K562 (cell line): ENCODE measurements around the gene AP2M1. TPM values are rescaled to one million over a fixed set of nuclear protein-coding genes. Genes with fewer than 3 reads are reported as not detected.

Experiments used
- ATAC-seq: fragments of 200-7000 bp; cut with Tn5 transposase; 3 replicates; pipeline ENCODE4 v1.9.1; 2020; ENCODE audit warnings: moderate library complexity
- BruUV-seq: library from RNA; stranded (reverse); fragments of 400-500 nt; replicated peaks from 2 replicates; lab custom pipeline; 2021; lab: Mats Ljungman, UMichigan
- CTCF ChIA-PET: fragments of 300-600 bp; formaldehyde crosslinking; extraction: SDS; loops from one replicate; lab custom pipeline; 2021; ENCODE audit warnings: low intra/inter-chr PET ratio; lab: Yijun Ruan, JAX
- POLR2A ChIA-PET: fragments of 300-600, 350-650 bp; sonication (Branson Sonifier 250); formaldehyde crosslinking; extraction: SDS; loops from one replicate; lab custom pipeline; 2021; ENCODE audit warnings: antibody characterized with exemption, inconsistent platforms; lab: Yijun Ruan, JAX
- DNase-seq, 4 experiments: peaks; one replicate each; pipeline versions ENCODE4 v3.0.0 to v3.0.0-alpha.2; 2011 to 2018; ENCODE audit warnings: low spot score in 3 of 4, mixed read lengths in 3 of 4; ENCODE audit errors: extremely low read depth in 1 of 4
- FAIRE-seq: peaks from 2 replicates; lab custom pipeline; 2011; peaks lifted over from hg19 to GRCh38; lab: Jason Lieb, UNC
- H2AFZ ChIP-seq: 2 replicates; pipeline ENCODE4 v1.6.0; 2011; ENCODE audit warnings: low read depth, low read length, control low read depth, inconsistent platforms
- H3K27ac ChIP-seq: fragments of 200-600 bp; 3 replicates; pipeline ENCODE4 v1.8.0; 2011; ENCODE audit warnings: low read depth, mild to moderate bottlenecking, control low read depth, inconsistent platforms, low read length, moderate library complexity, mixed read lengths; ENCODE audit errors: extremely low read depth
- H3K27me3 ChIP-seq, 2 experiments: fragments of 300-600 bp in 1 of 2; 2 replicates in 1 of 2; 3 replicates in 1 of 2; pipeline versions ENCODE4 v1.6.0 to v1.8.0; 2011; ENCODE audit warnings: inconsistent platforms in 2 of 2, low read length in 2 of 2, mild to moderate bottlenecking in 1 of 2, mixed read lengths in 1 of 2, moderate library complexity in 1 of 2; ENCODE audit not compliant: control insufficient read depth in 2 of 2, insufficient read depth in 2 of 2
- H3K36me3 ChIP-seq: fragments of 300-600 bp; 3 replicates; pipeline ENCODE4 v1.8.0; 2011; ENCODE audit warnings: mild to moderate bottlenecking, low read length, inconsistent platforms; ENCODE audit not compliant: control insufficient read depth, insufficient read depth
- H3K4me1 ChIP-seq, 2 experiments: fragments of 200-600 bp in 1 of 2; replicated peaks in 1 of 2; 2 replicates in 1 of 2; 3 replicates in 1 of 2; pipeline versions ENCODE4 v1.5.1 to v1.8.0; 2011; ENCODE audit warnings: inconsistent platforms in 2 of 2, low read length in 2 of 2, mild to moderate bottlenecking in 1 of 2, mixed read lengths in 1 of 2, moderate library complexity in 1 of 2; ENCODE audit not compliant: control insufficient read depth in 2 of 2, insufficient read depth in 2 of 2
- H3K4me2 ChIP-seq: 2 replicates; pipeline ENCODE4 v1.6.1; 2011; ENCODE audit warnings: low read length, control low read depth, inconsistent platforms, mixed read lengths; ENCODE audit not compliant: insufficient read depth
- H3K4me3 ChIP-seq: fragments of 200-600 bp; sonication (generic), shearing (Covaris generic); 2 replicates; pipeline ENCODE4 v1.5.1; 2016; ENCODE audit warnings: control low read depth, inconsistent platforms
- H3K79me2 ChIP-seq: fragments of 200-600 bp; 3 replicates; pipeline ENCODE4 v1.8.0; 2011; ENCODE audit warnings: low read length, inconsistent platforms; ENCODE audit not compliant: control insufficient read depth, insufficient read depth
- H3K9ac ChIP-seq, 2 experiments: 2 replicates each; pipeline versions ENCODE4 v1.6.0 to v1.6.1; 2011; ENCODE audit warnings: low read depth in 2 of 2, low read length in 2 of 2, control low read depth in 1 of 2, inconsistent platforms in 1 of 2, mild to moderate bottlenecking in 1 of 2, mixed read lengths in 1 of 2; ENCODE audit not compliant: insufficient read depth in 1 of 2
- H3K9me1 ChIP-seq: one replicate; pipeline ENCODE4 v1.6.0; 2011; ENCODE audit warnings: inconsistent platforms, mild to moderate bottlenecking, low read length, moderate library complexity; ENCODE audit not compliant: control insufficient read depth, insufficient read depth
- H3K9me3 ChIP-seq: replicated peaks from 2 replicates; pipeline ENCODE4 v1.5.1; 2011; ENCODE audit warnings: low read depth, low read length, inconsistent platforms; ENCODE audit not compliant: control insufficient read depth, insufficient read depth
- H4K20me1 ChIP-seq: replicated peaks from 2 replicates; pipeline ENCODE4 v1.6.1; 2011; ENCODE audit warnings: low read length, inconsistent platforms, mixed read lengths; ENCODE audit not compliant: control insufficient read depth, insufficient read depth
- CREBBP ChIP-seq: IDR thresholded peaks from one replicate; pipeline ENCODE4 v1.6.1; 2012; ENCODE audit warnings: low read depth, mild to moderate bottlenecking, control low read depth, inconsistent platforms, low read length
- KLF13 ChIP-seq: fragments of 450-650 bp; IDR thresholded peaks from 2 replicates; pipeline ENCODE4 v1.6.1; 2016; ENCODE audit warnings: missing genetic modification characterization, low read depth, mild to moderate bottlenecking, missing compliant biosample characterization, moderate library complexity, borderline replicate concordance
- TEAD1 ChIP-seq, 2 experiments: fragments of 450-650 bp in 1 of 2; sonication (generic) in 1 of 2; formaldehyde crosslinking; IDR thresholded peaks; 2 replicates each; pipeline versions ENCODE4 v1.4.0 to v1.8.0; 2020 to 2022; ENCODE audit warnings: mild to moderate bottlenecking in 2 of 2, missing genetic modification reagents in 1 of 2
- TEAD2 ChIP-seq: fragments of 450-650 bp; IDR thresholded peaks from 2 replicates; pipeline ENCODE4 v1.6.1; 2016; ENCODE audit warnings: missing genetic modification characterization, control low read depth, missing compliant biosample characterization
- WGBS: fragments of 100-300 bp; shearing (Covaris generic); methylation state at CpG from one replicate; pipeline ENCODE4 v1.1.6; 2016; ENCODE audit warnings: low coverage, mixed read lengths; ENCODE audit not compliant: insufficient coverage; ENCODE audit errors: missing lambda C conversion rate; 5-methylcytosine and 5-hydroxymethylcytosine counted together
- in situ Hi-C: fragments of 300-500 bp; cut with MboI; formaldehyde crosslinking; loops from 4 replicates; pipeline ENCODE4 v1.15.0; 2018; ENCODE audit warnings: inconsistent platforms, mixed read lengths
- intact Hi-C: fragments of 100-400 bp; cut with micrococcal nuclease; formaldehyde crosslinking; loops from 2 replicates; pipeline ENCODE4 v1.14.2; 2022
- polyA plus RNA-seq, 8 experiments: library from polyadenylated mRNA; depleted of rRNA in 4 of 8; stranded (reverse) in 5 of 8; unstranded in 3 of 8; fragments of >200 nt; fragmentation: Nextera tagmentation in 2 of 8; fragmentation: Illumina TruSeq in 1 of 8; extraction: Ambion mirVana in 2 of 8; extraction: Trizol in 1 of 8; gene quantifications; 2 replicates each; pipeline versions ENCODE4 v1.2.1 to v1.2.3, GENCODE V29; 2011 to 2014; ENCODE audit warnings: inconsistent platforms in 1 of 8, missing spikeins in 1 of 8
- total RNA-seq, 7 experiments: library from RNA; depleted of rRNA in 6 of 7; stranded (reverse); fragments of >200 nt in 6 of 7; fragmentation: Illumina TruSeq in 2 of 7; extraction: Trizol in 2 of 7; gene quantifications; 2 replicates each; pipeline versions ENCODE4 v1.2.1 to v1.2.3, GENCODE V29; 2011 to 2021; ENCODE audit warnings: low replicate concordance in 1 of 7

Gene AP2M1
- total and polyA plus RNA-seq, 9 of the 15 experiments (the other 6 are each of a cell fraction or from before 2014, with no cell fraction given) = 118 to 505 (median 296) TPM

DNA sequence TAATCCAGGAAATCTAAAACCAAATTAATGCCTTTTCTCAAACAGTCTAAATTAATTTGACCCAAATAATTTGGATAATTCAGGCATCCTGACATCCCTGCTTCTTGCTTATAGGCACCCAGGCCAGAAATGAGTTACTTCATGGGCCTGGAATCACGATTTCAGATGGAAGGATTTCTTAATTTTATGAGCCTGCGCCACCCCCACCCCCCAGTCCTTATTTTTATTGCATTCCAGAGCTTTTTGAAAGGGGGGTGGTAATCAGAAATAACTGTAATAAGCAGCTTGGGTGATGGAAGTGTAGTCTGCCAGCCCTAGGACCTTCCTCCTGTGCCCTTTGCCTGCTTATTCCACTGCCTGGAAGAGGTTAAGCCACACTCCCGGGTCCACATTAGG is 1.3 kb downstream of the AP2M1 start:
- FAIRE-seq = no peak
- H4K20me1 ChIP-seq = peaks cover 17% of the 10 kb centered on the region
- intact Hi-C loops = loop anchor here (2.0 kb wide), 1 partner anchor 21 kb away; the partner anchor contains the start of gene DVL3
- in situ Hi-C loops = no loop called here
- 0 out of 2 replicates have a peak, but pooled peaks have one; percentile 32 for TF ChIP-seq TEAD2
- no peak for TF ChIP-seq KLF13 (tag)
- no peak for TF ChIP-seq CREBBP
- no peak for TF ChIP-seq TEAD1 (CRISPR knock-in tag; IDR thresholded peaks at IDR 0.05)
- TF ChIP-seq, all 486 proteins: peak for 1
- Histone ChIP-seq H3K4me1 (peaks cover 42 to 46% of the 10 kb centered on the region in 2 experiments; a peak in 4 of 5 replicates), H3K79me2 (peaks cover 46% of the 10 kb centered on the region), H3K9me1 (no peaks in the 10 kb centered on the region), H2AFZ (no peak overlapping the region), H3K27ac (peak overlapping the region; percentile 82), H3K36me3 (peaks cover 69% of the 10 kb centered on the region), H3K27me3 (no peaks in the 10 kb centered on the region), H3K4me3 (peak overlapping the region; percentile 81), H3K4me2 (peak overlapping the region; percentile 89), H3K9ac (peak overlapping the region; percentile 91 to 100; a peak in 3 of 4 replicates), H3K9me3 (no peaks in the 10 kb centered on the region)
- WGBS = 0% methylated on average over 3 of the region's 3 CpGs
- no peak for ATAC-seq
- CTCF ChIA-PET = interaction anchor here (1.0 kb wide), 1 partner anchor 30 kb away, joined by 3 read pairs; no protein-coding TSS in a partner anchor
- DNase-seq = no peak
- POLR2A ChIA-PET = interaction anchor here (0.6 to 2.6 kb wide), 5 partner anchors 10 to 1929 kb away, joined by 3 to 20 read pairs (median 4); partner anchors contain the start of gene ABCF3
- TSS peak; percentile 69 for BruUV-seq
